ENCODE measurements around the gene ZNF385D. TPM values are rescaled to one million over a fixed set of nuclear protein-coding genes. Genes with fewer than 3 reads are reported as not detected.

The ZNF385D gene
- total and polyA plus RNA-seq, 3 experiments from 2014 or later = not detected

DNA sequence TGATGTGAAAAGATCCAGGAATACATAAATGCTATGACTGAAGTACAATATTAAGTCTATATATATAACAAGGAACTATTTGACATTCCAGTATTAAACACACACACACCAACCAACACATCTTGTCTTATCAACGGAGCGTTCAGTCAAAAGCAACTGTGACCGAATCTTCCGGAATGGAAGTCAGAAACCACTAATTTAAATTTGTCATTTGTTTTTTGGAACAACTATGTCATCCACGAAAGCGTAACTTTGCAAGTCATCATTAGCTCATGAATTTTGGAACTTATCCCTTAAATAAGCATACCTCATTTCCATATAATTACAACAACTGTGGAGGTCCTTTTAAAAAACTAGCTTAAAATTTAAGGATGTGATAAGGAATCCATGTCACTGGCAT lies 5.0 kb downstream of the ZNF385D start:
- ChIA-PET CTCF (no interaction called here), POLR2A (no interaction called here)
- Histone ChIP-seq H3K9me3 (ENCODE audit: low read length) (no peaks in the 10 kb centered on the region), H3K27me3 (ENCODE audit: insufficient read depth, low read length, poor library complexity, severe bottlenecking) (no peaks in the 10 kb centered on the region), H3K27ac (ENCODE audit: low read depth, low read length) (no peak overlapping the region), H3K4me1 (ENCODE audit: insufficient read depth, low read length) (no peaks in the 10 kb centered on the region), H3K36me3 (ENCODE audit: insufficient read depth, low read length) (no peaks in the 10 kb centered on the region), H3K4me3 (ENCODE audit: low read length) (no peak overlapping the region)
- Mint-ChIP-seq H3K36me3 (no peaks in the 10 kb centered on the region), H3K4me1 (no peaks in the 10 kb centered on the region), H3K27me3 (peaks cover 0 to 2% of the 10 kb centered on the region in 2 donors), H3K9me3 (peaks cover 11 to 17% (median 12%) of the 10 kb centered on the region in 5 donors), H3K4me3 (no peak overlapping the region), H3K27ac (no peak overlapping the region)
- DNase-seq = no peak

DNA sequence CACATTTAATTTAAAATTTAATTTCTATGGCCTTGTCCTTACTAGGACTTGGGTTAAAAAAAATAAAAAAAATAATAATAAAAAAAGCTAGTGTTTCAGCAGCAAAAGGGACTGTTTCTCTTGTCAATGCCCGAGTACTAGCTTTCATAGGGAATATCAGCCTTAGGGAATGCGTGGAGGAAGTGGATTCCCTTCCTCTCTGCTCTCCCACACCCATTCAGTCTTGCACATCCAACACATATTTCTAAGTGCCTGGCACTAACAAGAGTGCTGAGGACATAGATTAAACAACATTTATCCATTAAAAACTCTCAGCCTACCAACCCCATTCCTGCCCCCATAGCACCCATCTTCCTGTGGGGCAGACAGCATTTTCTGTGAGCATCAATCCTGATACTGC lies 6.2 kb downstream of the ZNF385D start:
- Histone ChIP-seq H3K4me1 (ENCODE audit: insufficient read depth, low read length) (no peaks in the 10 kb centered on the region), H3K9me3 (ENCODE audit: low read length) (no peaks in the 10 kb centered on the region), H3K27me3 (ENCODE audit: insufficient read depth, low read length, poor library complexity, severe bottlenecking) (no peaks in the 10 kb centered on the region), H3K27ac (ENCODE audit: low read depth, low read length) (no peak overlapping the region), H3K4me3 (ENCODE audit: low read length) (no peak overlapping the region), H3K36me3 (ENCODE audit: insufficient read depth, low read length) (no peaks in the 10 kb centered on the region)
- Mint-ChIP-seq H3K36me3 (no peaks in the 10 kb centered on the region), H3K27me3 (peaks cover 0 to 2% of the 10 kb centered on the region in 2 donors), H3K9me3 (peaks cover 9 to 19% (median 12%) of the 10 kb centered on the region in 5 donors), H3K4me1 (no peaks in the 10 kb centered on the region), H3K27ac (no peak overlapping the region), H3K4me3 (no peak overlapping the region)
- no peak for DNase-seq
- ChIA-PET CTCF (no interaction called here), POLR2A (no interaction called here)

DNA sequence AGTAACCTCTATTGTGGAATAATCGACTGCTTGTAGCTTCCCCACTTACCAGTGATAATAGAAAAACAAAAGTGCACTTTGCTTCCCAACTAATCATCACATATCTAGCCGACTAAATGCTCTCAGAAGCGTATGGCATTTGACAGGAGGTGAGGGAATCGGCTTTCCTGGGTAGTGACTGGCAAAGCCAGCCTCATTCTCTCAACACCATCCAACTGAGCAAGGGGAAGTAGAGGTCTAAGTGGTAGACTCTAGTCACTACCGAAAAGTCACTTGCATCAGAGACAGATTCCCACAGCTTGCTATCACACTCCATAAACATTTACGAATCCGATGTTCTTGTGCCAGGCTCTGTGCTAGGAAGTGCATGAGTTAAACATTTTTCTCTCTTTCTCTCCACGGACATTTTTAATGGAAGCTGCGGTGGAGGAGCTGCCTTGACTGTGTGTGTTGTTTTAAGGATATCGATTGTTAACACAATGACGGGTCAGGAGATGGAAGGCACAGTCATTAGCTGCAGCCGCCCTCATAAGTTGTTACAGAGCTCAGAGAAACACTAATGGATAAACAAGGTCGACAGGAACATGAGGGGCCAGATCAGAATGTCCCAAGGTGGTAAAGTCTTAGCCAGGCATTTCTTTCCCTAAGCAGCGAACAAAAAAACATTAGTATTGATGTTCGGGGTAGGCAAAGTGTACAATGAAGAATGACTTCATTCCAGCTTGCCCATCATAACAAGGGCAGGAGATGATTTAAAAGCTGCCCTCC lies 11.9 kb downstream of the ZNF385D start:
- no peak overlapping the region for H3K27ac Mint-ChIP-seq
- DNase-seq = no peak
- no peaks in the 10 kb centered on the region for H3K27me3 ChIP-seq (ENCODE audit: insufficient read depth, low read length, poor library complexity, severe bottlenecking)
- no peaks in the 10 kb centered on the region for H3K27me3 Mint-ChIP-seq
- CTCF ChIA-PET = no interaction called here
- no peak overlapping the region for H3K4me3 Mint-ChIP-seq
- H3K4me3 ChIP-seq (ENCODE audit: low read length) = no peak overlapping the region
- no peaks in the 10 kb centered on the region for H3K9me3 ChIP-seq (ENCODE audit: low read length)
- no peaks in the 10 kb centered on the region for H3K36me3 Mint-ChIP-seq
- H3K36me3 ChIP-seq (ENCODE audit: insufficient read depth, low read length) = no peaks in the 10 kb centered on the region
- no peaks in the 10 kb centered on the region for H3K4me1 Mint-ChIP-seq
- peaks cover 9 to 24% (median 15%) of the 10 kb centered on the region in 5 donors for H3K9me3 Mint-ChIP-seq
- POLR2A ChIA-PET = no interaction called here
- H3K27ac ChIP-seq (ENCODE audit: low read depth, low read length) = no peak overlapping the region
- H3K4me1 ChIP-seq (ENCODE audit: insufficient read depth, low read length) = no peaks in the 10 kb centered on the region

DNA sequence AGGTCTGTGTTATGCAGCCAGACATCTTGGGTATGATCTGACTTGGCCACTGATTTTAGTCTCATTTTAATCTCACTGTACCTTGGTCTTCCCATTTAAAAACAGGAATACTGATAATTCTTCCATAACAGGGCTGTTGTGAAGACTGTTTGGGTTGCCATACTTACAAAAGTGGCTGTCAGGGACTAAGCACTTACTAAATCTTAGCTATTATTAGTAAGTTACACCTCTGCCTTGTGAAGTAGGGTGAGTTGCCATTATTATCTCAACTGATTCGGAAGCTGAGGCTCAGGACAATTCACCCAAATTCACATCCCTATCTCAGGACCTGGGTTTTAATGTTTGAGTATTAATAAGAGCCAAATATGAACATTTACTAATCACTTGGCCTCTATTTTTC lies 12.7 kb downstream of the ZNF385D start:
- ChIA-PET POLR2A (no interaction called here), CTCF (no interaction called here)
- DNase-seq = no peak
- Histone ChIP-seq H3K9me3 (ENCODE audit: low read length) (no peaks in the 10 kb centered on the region), H3K27ac (ENCODE audit: low read depth, low read length) (no peak overlapping the region), H3K4me3 (ENCODE audit: low read length) (no peak overlapping the region), H3K27me3 (ENCODE audit: insufficient read depth, low read length, poor library complexity, severe bottlenecking) (no peaks in the 10 kb centered on the region), H3K4me1 (ENCODE audit: insufficient read depth, low read length) (no peaks in the 10 kb centered on the region), H3K36me3 (ENCODE audit: insufficient read depth, low read length) (no peaks in the 10 kb centered on the region)
- no peak overlapping the region for H3K4me3 Mint-ChIP-seq
- H3K4me1 Mint-ChIP-seq = no peaks in the 10 kb centered on the region
- no peak overlapping the region for H3K27ac Mint-ChIP-seq
- H3K27me3 Mint-ChIP-seq = no peaks in the 10 kb centered on the region
- H3K9me3 Mint-ChIP-seq = peaks cover 6 to 24% (median 13%) of the 10 kb centered on the region in 5 donors
- H3K36me3 Mint-ChIP-seq = no peaks in the 10 kb centered on the region

DNA sequence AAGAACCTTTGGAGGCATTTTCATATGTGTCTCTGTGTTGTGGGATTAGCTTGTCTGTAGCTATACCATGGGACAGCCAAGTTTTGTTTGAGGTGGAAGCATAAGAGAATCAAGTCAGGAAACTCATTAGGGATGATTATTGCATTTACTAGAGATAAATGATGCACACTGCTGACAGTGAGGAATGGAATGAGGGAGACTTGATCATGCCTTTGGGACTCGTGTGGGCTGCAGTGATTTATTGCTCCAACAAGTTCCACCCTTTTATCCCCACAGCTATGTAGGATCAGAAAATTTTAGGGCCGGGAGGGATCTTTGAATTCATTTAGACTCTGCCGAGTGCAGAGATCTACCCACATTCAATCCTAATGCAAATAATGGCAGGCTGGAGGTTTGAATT lies 16.3 kb downstream of the ZNF385D start:
- Histone ChIP-seq H3K36me3 (ENCODE audit: insufficient read depth, low read length) (no peaks in the 10 kb centered on the region), H3K27me3 (ENCODE audit: insufficient read depth, low read length, poor library complexity, severe bottlenecking) (no peaks in the 10 kb centered on the region), H3K4me1 (ENCODE audit: insufficient read depth, low read length) (no peaks in the 10 kb centered on the region), H3K4me3 (ENCODE audit: low read length) (no peak overlapping the region), H3K27ac (ENCODE audit: low read depth, low read length) (no peak overlapping the region), H3K9me3 (ENCODE audit: low read length) (no peaks in the 10 kb centered on the region)
- no peak for DNase-seq
- H3K27me3 Mint-ChIP-seq = no peaks in the 10 kb centered on the region
- POLR2A ChIA-PET = no interaction called here
- CTCF ChIA-PET = no interaction called here
- no peak overlapping the region for H3K4me3 Mint-ChIP-seq
- H3K36me3 Mint-ChIP-seq = no peaks in the 10 kb centered on the region
- H3K9me3 Mint-ChIP-seq = peaks cover 4 to 27% (median 13%) of the 10 kb centered on the region in 5 donors
- no peak overlapping the region for H3K27ac Mint-ChIP-seq
- no peaks in the 10 kb centered on the region for H3K4me1 Mint-ChIP-seq

DNA sequence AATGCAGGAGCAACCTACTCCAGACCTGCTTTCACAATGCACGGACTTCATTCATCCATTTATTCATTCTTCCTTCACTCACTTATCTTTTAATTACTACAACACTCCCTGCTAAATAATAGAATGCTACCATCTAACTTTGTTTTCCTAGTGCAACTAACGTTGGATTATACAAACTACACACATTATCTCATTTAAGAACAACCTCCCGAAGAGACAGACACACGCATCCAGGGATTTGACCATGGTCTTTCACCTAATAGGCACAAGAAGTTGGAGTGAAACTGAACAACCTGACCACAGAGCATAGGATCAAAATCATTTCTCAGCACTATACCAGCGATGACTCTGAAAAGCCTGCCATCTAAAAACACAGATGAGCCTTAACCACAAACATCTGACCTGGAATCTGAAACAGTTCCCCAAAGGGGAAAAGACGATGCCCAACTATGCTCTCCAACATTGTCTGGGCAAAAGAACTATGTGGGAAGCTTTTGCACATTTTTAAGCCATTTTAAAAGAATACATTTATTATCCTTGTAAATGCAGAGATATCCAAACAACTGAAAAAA lies 21.0 kb downstream of the ZNF385D start:
- no peaks in the 10 kb centered on the region for H3K36me3 ChIP-seq (ENCODE audit: insufficient read depth, low read length)
- CTCF ChIA-PET = no interaction called here
- H3K27ac Mint-ChIP-seq = no peak overlapping the region
- H3K36me3 Mint-ChIP-seq = no peaks in the 10 kb centered on the region
- H3K9me3 ChIP-seq (ENCODE audit: low read length) = no peaks in the 10 kb centered on the region
- H3K27me3 ChIP-seq (ENCODE audit: insufficient read depth, low read length, poor library complexity, severe bottlenecking) = no peaks in the 10 kb centered on the region
- H3K4me1 Mint-ChIP-seq = no peaks in the 10 kb centered on the region
- POLR2A ChIA-PET = no interaction called here
- no peak overlapping the region for H3K27ac ChIP-seq (ENCODE audit: low read depth, low read length)
- H3K4me1 ChIP-seq (ENCODE audit: insufficient read depth, low read length) = no peaks in the 10 kb centered on the region
- no peak overlapping the region for H3K4me3 Mint-ChIP-seq
- DNase-seq = no peak
- H3K4me3 ChIP-seq (ENCODE audit: low read length) = no peak overlapping the region
- H3K27me3 Mint-ChIP-seq = no peaks in the 10 kb centered on the region
- peaks cover 14 to 33% (median 16%) of the 10 kb centered on the region in 5 donors for H3K9me3 Mint-ChIP-seq

DNA sequence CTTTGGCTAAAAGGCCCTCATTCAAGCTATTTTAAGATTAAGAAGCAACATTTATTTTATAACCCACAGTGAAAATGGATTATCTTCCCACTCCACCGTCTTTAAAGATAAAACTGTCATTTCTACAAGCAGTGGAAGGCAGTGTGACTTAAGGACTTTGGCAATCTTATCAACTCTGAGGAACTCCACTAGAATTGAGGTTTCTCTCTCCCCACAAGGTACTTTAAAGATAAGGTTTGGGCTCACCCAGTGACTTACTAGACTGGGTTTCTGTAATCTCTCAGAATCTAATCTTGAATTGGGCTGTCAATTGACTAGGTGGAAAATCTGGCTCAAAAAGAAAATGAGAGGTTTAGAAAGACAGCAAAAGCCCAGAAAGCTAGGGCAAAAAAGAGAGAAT lies 21.7 kb downstream of the ZNF385D start:
- Histone ChIP-seq H3K27ac (ENCODE audit: low read depth, low read length) (no peak overlapping the region), H3K4me1 (ENCODE audit: insufficient read depth, low read length) (no peaks in the 10 kb centered on the region), H3K9me3 (ENCODE audit: low read length) (no peaks in the 10 kb centered on the region), H3K36me3 (ENCODE audit: insufficient read depth, low read length) (no peaks in the 10 kb centered on the region), H3K27me3 (ENCODE audit: insufficient read depth, low read length, poor library complexity, severe bottlenecking) (no peaks in the 10 kb centered on the region), H3K4me3 (ENCODE audit: low read length) (no peak overlapping the region)
- ChIA-PET POLR2A (no interaction called here), CTCF (no interaction called here)
- Mint-ChIP-seq H3K9me3 (peaks cover 13 to 34% (median 18%) of the 10 kb centered on the region in 5 donors), H3K4me3 (no peak overlapping the region), H3K36me3 (no peaks in the 10 kb centered on the region), H3K27me3 (no peaks in the 10 kb centered on the region), H3K27ac (no peak overlapping the region), H3K4me1 (no peaks in the 10 kb centered on the region)
- DNase-seq = no peak

DNA sequence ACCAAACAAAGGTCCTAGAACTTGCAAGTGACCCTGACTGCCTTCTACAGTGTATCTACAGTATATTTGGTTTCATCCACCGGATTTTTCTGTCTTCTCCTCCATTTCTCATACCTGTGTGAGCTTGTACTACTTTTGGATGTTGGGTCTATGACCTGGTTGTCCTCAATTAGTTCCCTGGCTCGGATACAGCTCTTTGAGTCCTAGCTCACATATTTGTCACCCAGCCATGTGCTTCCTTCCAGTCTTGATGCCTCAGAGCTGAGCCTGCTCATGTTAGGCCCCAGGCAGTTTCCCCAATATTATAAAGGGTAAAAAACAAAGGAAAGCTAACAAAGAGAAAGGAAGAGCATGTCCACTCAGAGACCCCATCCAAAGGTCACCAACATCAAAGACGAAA lies 28.2 kb downstream of the ZNF385D start:
- CTCF ChIA-PET = no interaction called here
- Mint-ChIP-seq H3K4me1 (no peaks in the 10 kb centered on the region), H3K9me3 (peaks cover 12 to 39% (median 26%) of the 10 kb centered on the region in 5 donors), H3K27me3 (no peaks in the 10 kb centered on the region), H3K27ac (no peak overlapping the region), H3K36me3 (no peaks in the 10 kb centered on the region), H3K4me3 (no peak overlapping the region)
- no peaks in the 10 kb centered on the region for H3K36me3 ChIP-seq (ENCODE audit: insufficient read depth, low read length)
- POLR2A ChIA-PET = no interaction called here
- no peaks in the 10 kb centered on the region for H3K4me1 ChIP-seq (ENCODE audit: insufficient read depth, low read length)
- no peaks in the 10 kb centered on the region for H3K9me3 ChIP-seq (ENCODE audit: low read length)
- no peak for DNase-seq
- no peaks in the 10 kb centered on the region for H3K27me3 ChIP-seq (ENCODE audit: insufficient read depth, low read length, poor library complexity, severe bottlenecking)
- H3K27ac ChIP-seq (ENCODE audit: low read depth, low read length) = no peak overlapping the region
- H3K4me3 ChIP-seq (ENCODE audit: low read length) = no peak overlapping the region
